ENCODE measurements around the gene HDAC1. TPM values are rescaled to one million over a fixed set of nuclear protein-coding genes. Genes with fewer than 3 reads are reported as not detected.

The HDAC1 gene
- polyA plus RNA-seq, 1 experiment, result 172 TPM

DNA sequence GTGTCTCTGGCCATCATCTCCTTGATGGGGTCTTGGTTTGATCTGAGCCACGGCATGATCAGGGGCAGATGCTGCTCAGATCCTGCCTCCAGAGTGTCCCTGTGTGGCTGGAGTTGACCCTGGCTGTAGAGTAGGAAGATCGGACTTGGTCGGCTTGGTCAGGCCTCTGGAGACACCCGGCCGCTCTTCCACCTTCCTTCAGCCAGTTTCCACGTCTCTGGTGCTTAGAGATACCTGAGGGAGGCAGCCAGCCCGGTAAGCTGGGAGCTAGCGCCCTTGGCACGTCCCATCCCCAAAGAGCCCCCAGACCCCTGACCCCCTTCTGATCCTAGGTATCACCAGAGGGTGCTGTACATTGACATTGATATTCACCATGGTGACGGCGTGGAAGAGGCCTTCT lies 35.3 kb downstream of the HDAC1 start:
- Histone ChIP-seq H3K4me3 (ENCODE audit: low read depth, low read length) (no peak overlapping the region), H3K27me3 (ENCODE audit: control insufficient read depth, insufficient read depth, low read length) (no peaks in the 10 kb centered on the region), H3K27ac (ENCODE audit: low read depth, low read length) (no peak overlapping the region), H3K9me3 (ENCODE audit: control insufficient read depth, insufficient read depth, low read length) (no peaks in the 10 kb centered on the region)
- POLR2A ChIA-PET, result no interaction called here
- TF ChIP-seq, protein P1, sequence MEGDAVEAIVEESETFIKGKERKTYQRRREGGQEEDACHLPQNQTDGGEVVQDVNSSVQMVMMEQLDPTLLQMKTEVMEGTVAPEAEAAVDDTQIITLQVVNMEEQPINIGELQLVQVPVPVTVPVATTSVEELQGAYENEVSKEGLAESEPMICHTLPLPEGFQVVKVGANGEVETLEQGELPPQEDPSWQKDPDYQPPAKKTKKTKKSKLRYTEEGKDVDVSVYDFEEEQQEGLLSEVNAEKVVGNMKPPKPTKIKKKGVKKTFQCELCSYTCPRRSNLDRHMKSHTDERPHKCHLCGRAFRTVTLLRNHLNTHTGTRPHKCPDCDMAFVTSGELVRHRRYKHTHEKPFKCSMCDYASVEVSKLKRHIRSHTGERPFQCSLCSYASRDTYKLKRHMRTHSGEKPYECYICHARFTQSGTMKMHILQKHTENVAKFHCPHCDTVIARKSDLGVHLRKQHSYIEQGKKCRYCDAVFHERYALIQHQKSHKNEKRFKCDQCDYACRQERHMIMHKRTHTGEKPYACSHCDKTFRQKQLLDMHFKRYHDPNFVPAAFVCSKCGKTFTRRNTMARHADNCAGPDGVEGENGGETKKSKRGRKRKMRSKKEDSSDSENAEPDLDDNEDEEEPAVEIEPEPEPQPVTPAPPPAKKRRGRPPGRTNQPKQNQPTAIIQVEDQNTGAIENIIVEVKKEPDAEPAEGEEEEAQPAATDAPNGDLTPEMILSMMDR (IDR thresholded peaks at IDR 0.05; ENCODE audit: low read depth, low read length), result no peak
- DNase-seq (ENCODE audit: low read depth, low spot score), result no peak
- CTCF ChIA-PET, result no interaction called here

DNA sequence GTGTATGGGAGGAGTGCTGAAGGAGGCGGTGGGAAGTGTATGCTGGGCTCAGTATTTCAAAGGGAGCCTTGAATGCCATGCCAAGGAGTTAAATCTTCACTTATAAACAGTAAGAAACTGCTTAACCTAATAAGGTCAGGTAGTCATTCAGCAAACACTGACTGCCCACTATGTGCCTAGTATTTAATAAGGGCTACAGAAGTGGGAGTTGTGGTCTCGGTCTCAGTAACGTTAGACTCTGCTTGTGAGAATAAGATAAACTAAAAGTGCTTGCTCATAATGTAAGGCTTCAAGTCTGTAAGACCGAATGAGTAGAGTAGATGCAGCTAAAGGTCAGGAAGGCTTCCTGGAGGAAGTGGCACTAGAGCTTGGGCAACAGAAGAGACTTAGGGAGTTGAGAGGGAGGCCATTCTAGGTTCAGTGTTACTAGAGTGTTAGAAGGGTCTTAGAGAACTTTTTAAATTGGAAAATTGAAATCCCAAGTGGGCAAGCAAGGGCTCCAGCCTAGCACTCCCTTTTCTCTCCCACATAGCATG lies 38.1 kb downstream of the HDAC1 start:
- H3K27me3 ChIP-seq (ENCODE audit: control insufficient read depth, insufficient read depth, low read length), result no peaks in the 10 kb centered on the region
- TF ChIP-seq, protein P1 (IDR thresholded peaks at IDR 0.05; ENCODE audit: low read depth, low read length), result no peak
- no peak overlapping the region for H3K4me3 ChIP-seq (ENCODE audit: low read depth, low read length)
- POLR2A ChIA-PET, result no interaction called here
- H3K27ac ChIP-seq (ENCODE audit: low read depth, low read length), result no peak overlapping the region
- no peak for DNase-seq (ENCODE audit: low read depth, low spot score)
- H3K9me3 ChIP-seq (ENCODE audit: control insufficient read depth, insufficient read depth, low read length), result no peaks in the 10 kb centered on the region; the same call in 1 of the 2 replicates
- CTCF ChIA-PET, result no interaction called here

GRCh38 chr1:32330558-32331151 lies 38.8 kb downstream of the HDAC1 start:
- no peak overlapping the region for H3K4me3 ChIP-seq (ENCODE audit: low read depth, low read length)
- ChIA-PET POLR2A (no interaction called here), CTCF (no interaction called here)

DNA sequence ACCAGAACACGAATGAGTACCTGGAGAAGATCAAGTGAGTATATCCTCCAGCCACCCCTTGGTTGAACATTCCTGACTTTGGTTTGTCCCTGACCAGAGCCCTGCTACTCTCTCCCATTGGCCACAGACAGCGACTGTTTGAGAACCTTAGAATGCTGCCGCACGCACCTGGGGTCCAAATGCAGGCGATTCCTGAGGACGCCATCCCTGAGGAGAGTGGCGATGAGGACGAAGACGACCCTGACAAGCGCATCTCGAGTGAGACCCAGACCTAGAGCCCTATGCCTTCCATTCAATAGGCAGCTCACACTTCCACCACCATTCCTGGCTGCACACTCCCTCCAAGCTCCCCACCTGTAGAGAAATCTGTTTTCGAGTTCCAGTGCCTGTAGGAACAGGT lies 39.7 kb downstream of the HDAC1 start:
- TF ChIP-seq, protein P1 (IDR thresholded peaks at IDR 0.05; ENCODE audit: low read depth, low read length), result no peak
- Histone ChIP-seq H3K27ac (ENCODE audit: low read depth, low read length) (no peak overlapping the region), H3K27me3 (ENCODE audit: control insufficient read depth, insufficient read depth, low read length) (no peaks in the 10 kb centered on the region), H3K9me3 (ENCODE audit: control insufficient read depth, insufficient read depth, low read length) (no peaks in the 10 kb centered on the region; the same call in 1 of the 2 replicates), H3K4me3 (ENCODE audit: low read depth, low read length) (no peak overlapping the region)
- CTCF ChIA-PET, result interaction anchor here (1.0 kb wide), 2 partner anchors 15 to 116 kb away, joined by 3 to 4 read pairs; no protein-coding TSS in a partner anchor
- DNase-seq (ENCODE audit: low read depth, low spot score), result no peak
- POLR2A ChIA-PET, result interaction anchor here (0.9 kb wide), 1 partner anchor 10 kb away, joined by 3 read pairs; no protein-coding TSS in a partner anchor

More at GRCh38 chr1:32330558-32331151, 38.8 kb downstream of the HDAC1 start:
- no peak overlapping the region for H3K27ac ChIP-seq (ENCODE audit: low read depth, low read length)
- DNase-seq (ENCODE audit: low read depth, low spot score), result no peak
- no peaks in the 10 kb centered on the region for H3K27me3 ChIP-seq (ENCODE audit: control insufficient read depth, insufficient read depth, low read length)
- TF ChIP-seq, protein P1 (IDR thresholded peaks at IDR 0.05; ENCODE audit: low read depth, low read length), result no peak
- H3K9me3 ChIP-seq (ENCODE audit: control insufficient read depth, insufficient read depth, low read length), result no peaks in the 10 kb centered on the region; the same call in 1 of the 2 replicates
